Measurements from ENCODE around the gene MLX. TPM values are rescaled to one million over a fixed set of nuclear protein-coding genes. Genes with fewer than 3 reads are reported as not detected.
A peak's percentile ranks its signal among the peaks of the same experiment; 100 is the strongest.

Gene MLX
- total RNA-seq, 2 experiments from 2014 or later = 29.2 to 32.1 TPM

GRCh38 chr17:42603318-42603717 is 36.4 kb downstream of the MLX start:
- no peak for ATAC-seq (ENCODE audit: poor library complexity)
- Histone ChIP-seq H3K4me1 (ENCODE audit: insufficient read depth, low read length) (peaks cover 56% of the 10 kb centered on the region), H3K27ac (ENCODE audit: low read depth in 1 of 2, low read length in 2 of 2) (no peak overlapping the region), H3K36me3 (ENCODE audit: insufficient read depth, low read length) (peaks cover 36% of the 10 kb centered on the region), H3K27me3 (ENCODE audit: control insufficient read depth in 1 of 2, insufficient read depth in 2 of 2, low read length in 2 of 2) (no peaks in the 10 kb centered on the region), H3K9me3 (ENCODE audit: control insufficient read depth in 1 of 2, insufficient read depth in 1 of 2, low read length in 2 of 2) (no peaks in the 10 kb centered on the region), H3K4me3 (ENCODE audit: low read length) (no peak overlapping the region)
- Mint-ChIP-seq H3K27me3 (no peaks in the 10 kb centered on the region), H3K4me3 (no peak overlapping the region), H3K9me3 (no peaks in the 10 kb centered on the region), H3K4me1 (ENCODE audit: low read depth) (peaks cover 74% of the 10 kb centered on the region), H3K27ac (no peak overlapping the region), H3K36me3 (ENCODE audit: low read depth) (peaks cover 71% of the 10 kb centered on the region)
- ChIA-PET CTCF (no interaction called here), POLR2A (no interaction called here)
- DNase-seq = no peak
- intact Hi-C loops (cut with DNase I, micrococcal nuclease) = no loop called here
- TF ChIP-seq, protein P1, sequence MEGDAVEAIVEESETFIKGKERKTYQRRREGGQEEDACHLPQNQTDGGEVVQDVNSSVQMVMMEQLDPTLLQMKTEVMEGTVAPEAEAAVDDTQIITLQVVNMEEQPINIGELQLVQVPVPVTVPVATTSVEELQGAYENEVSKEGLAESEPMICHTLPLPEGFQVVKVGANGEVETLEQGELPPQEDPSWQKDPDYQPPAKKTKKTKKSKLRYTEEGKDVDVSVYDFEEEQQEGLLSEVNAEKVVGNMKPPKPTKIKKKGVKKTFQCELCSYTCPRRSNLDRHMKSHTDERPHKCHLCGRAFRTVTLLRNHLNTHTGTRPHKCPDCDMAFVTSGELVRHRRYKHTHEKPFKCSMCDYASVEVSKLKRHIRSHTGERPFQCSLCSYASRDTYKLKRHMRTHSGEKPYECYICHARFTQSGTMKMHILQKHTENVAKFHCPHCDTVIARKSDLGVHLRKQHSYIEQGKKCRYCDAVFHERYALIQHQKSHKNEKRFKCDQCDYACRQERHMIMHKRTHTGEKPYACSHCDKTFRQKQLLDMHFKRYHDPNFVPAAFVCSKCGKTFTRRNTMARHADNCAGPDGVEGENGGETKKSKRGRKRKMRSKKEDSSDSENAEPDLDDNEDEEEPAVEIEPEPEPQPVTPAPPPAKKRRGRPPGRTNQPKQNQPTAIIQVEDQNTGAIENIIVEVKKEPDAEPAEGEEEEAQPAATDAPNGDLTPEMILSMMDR (IDR thresholded peaks at IDR 0.05) = no peak

DNA sequence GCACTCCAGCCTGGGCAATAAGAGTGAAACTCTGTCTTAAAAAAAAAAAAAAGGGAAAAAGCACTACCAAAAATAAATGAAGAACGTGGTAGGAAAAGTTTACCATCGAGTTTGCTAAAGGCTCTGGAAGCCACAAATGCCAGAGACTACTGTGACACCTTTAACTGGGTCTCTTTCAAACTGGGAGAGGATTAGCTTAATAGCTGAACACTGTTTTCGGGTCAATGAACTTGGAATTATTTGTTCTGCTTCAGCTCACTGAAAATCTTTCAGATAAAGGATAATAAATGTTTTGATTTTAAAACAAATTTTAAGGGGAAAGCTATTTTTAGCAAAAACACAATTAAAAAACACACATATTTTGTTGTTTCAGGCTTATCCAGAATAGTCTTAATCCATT is 40.9 kb downstream of the MLX start:
- Histone ChIP-seq H3K4me1 (ENCODE audit: insufficient read depth, low read length) (peaks cover 47% of the 10 kb centered on the region), H3K36me3 (ENCODE audit: insufficient read depth, low read length) (peaks cover 24% of the 10 kb centered on the region), H3K4me3 (ENCODE audit: low read length) (peak overlapping the region; percentile 100), H3K27ac (ENCODE audit: low read depth in 1 of 2, low read length in 2 of 2) (peak overlapping the region in 1 of 2 donors; percentile 92), H3K9me3 (ENCODE audit: control insufficient read depth in 1 of 2, insufficient read depth in 1 of 2, low read length in 2 of 2) (no peaks in the 10 kb centered on the region), H3K27me3 (ENCODE audit: control insufficient read depth in 1 of 2, insufficient read depth in 2 of 2, low read length in 2 of 2) (no peaks in the 10 kb centered on the region)
- H3K4me3 Mint-ChIP-seq = peak overlapping the region; percentile 100
- peak overlapping the region; percentile 97 for H3K27ac Mint-ChIP-seq
- no peaks in the 10 kb centered on the region for H3K27me3 Mint-ChIP-seq
- no peak for DNase-seq
- peaks cover 65% of the 10 kb centered on the region for H3K4me1 Mint-ChIP-seq (ENCODE audit: low read depth)
- intact Hi-C loops (cut with DNase I, micrococcal nuclease) = loop anchor here in 1 of 2 experiments (2.0 kb wide), 3 partner anchors 41 to 223 kb away; partner anchors contain the start of gene MLX
- H3K9me3 Mint-ChIP-seq = no peaks in the 10 kb centered on the region
- CTCF ChIA-PET = interaction anchor here (0.6 to 3.0 kb wide), 4 partner anchors 30 to 878 kb away, joined by 3 to 26 read pairs (median 4); partner anchors contain the start of genes PSMC3IP and RPL27
- ATAC-seq (ENCODE audit: poor library complexity) = no peak
- POLR2A ChIA-PET = interaction anchor here (0.9 to 2.8 kb wide), 14 partner anchors 9 to 780 kb away, joined by 3 to 42 read pairs (median 6); partner anchors contain the start of genes BECN1, MLX, PLEKHH3 and PSMC3IP
- TF ChIP-seq, protein P1 (IDR thresholded peaks at IDR 0.05) = no peak
- peaks cover 65% of the 10 kb centered on the region for H3K36me3 Mint-ChIP-seq (ENCODE audit: low read depth)

- Histone ChIP-seq H3K9me3 (ENCODE audit: control insufficient read depth in 1 of 2, insufficient read depth in 1 of 2, low read length in 2 of 2) (no peaks in the 10 kb centered on the region), H3K4me3 (ENCODE audit: low read length) (peak overlapping the region; percentile 100), H3K27ac (ENCODE audit: low read depth in 1 of 2, low read length in 2 of 2) (peak overlapping the region; percentile 92 to 96), H3K27me3 (ENCODE audit: control insufficient read depth in 1 of 2, insufficient read depth in 2 of 2, low read length in 2 of 2) (no peaks in the 10 kb centered on the region), H3K4me1 (ENCODE audit: insufficient read depth, low read length) (peaks cover 42% of the 10 kb centered on the region), H3K36me3 (ENCODE audit: insufficient read depth, low read length) (peaks cover 25% of the 10 kb centered on the region)
- TF ChIP-seq, protein P1 (IDR thresholded peaks at IDR 0.05) = no peak
- CTCF ChIA-PET = interaction anchor here (0.6 to 3.0 kb wide), 6 partner anchors 31 to 877 kb away, joined by 3 to 26 read pairs (median 4); partner anchors contain the start of genes PSMC3IP and RPL27
- H3K9me3 Mint-ChIP-seq = no peaks in the 10 kb centered on the region
- ATAC-seq (ENCODE audit: poor library complexity) (peak; percentile 57), DNase-seq (peak in 9 of 14 experiments; percentile 2 to 49 (median 14))
- peaks cover 57% of the 10 kb centered on the region for H3K4me1 Mint-ChIP-seq (ENCODE audit: low read depth)
- POLR2A ChIA-PET = interaction anchor here (0.7 to 2.8 kb wide), 38 partner anchors 10 to 919 kb away, joined by 3 to 42 read pairs (median 4); partner anchors contain the start of genes BECN1, CAVIN1, CNTD1 and COA3
- no peaks in the 10 kb centered on the region for H3K27me3 Mint-ChIP-seq
- peak overlapping the region; percentile 100 for H3K4me3 Mint-ChIP-seq
- peak overlapping the region; percentile 97 for H3K27ac Mint-ChIP-seq
- intact Hi-C loops (cut with DNase I, micrococcal nuclease) = loop anchor here (1.0 to 2.0 kb wide), 4 partner anchors 42 to 222 kb away; partner anchors contain the start of gene MLX (in 1 of the 2)
- H3K36me3 Mint-ChIP-seq (ENCODE audit: low read depth) = peaks cover 62% of the 10 kb centered on the region
These were observed 41.6 kb downstream of the MLX start for GRCh38 chr17:42608305-42609181.
